Ascending aorta (tissue), 2 donors: ENCODE results near the gene RBM20. TPM values are rescaled to one million over a fixed set of nuclear protein-coding genes. Genes with fewer than 3 reads are reported as not detected.

Experiments used
- DNase-seq, 2 donors: peaks; one replicate each; pipeline ENCODE4 v3.0.0-alpha.2; 2019; ENCODE audit warnings: low spot score in 2 of 2
- H3K27ac ChIP-seq, 2 donors: fragments of 200-600 bp; sonication (generic); one replicate each; pipeline ENCODE4 v1.5.1; 2016 to 2017; ENCODE audit warnings: mild to moderate bottlenecking in 1 of 2
- H3K27me3 ChIP-seq: fragments of 200-600 bp; sonication (generic); one replicate; pipeline ENCODE4 v1.5.1; 2017
- H3K36me3 ChIP-seq, 2 donors: fragments of 200-600 bp; sonication (generic); one replicate each; pipeline ENCODE4 v1.5.1; 2016
- H3K4me1 ChIP-seq, 2 donors: fragments of 200-600 bp; sonication (generic); one replicate each; pipeline ENCODE4 v1.5.1; 2016 to 2017; ENCODE audit warnings: mild to moderate bottlenecking in 1 of 2
- H3K4me3 ChIP-seq, 2 donors: fragments of 200-600 bp; sonication (generic); one replicate each; pipeline ENCODE4 v1.5.1; 2016 to 2017; ENCODE audit warnings: mild to moderate bottlenecking in 1 of 2
- H3K9me3 ChIP-seq, 2 donors: fragments of 200-600 bp; sonication (generic); one replicate each; pipeline ENCODE4 v1.5.1; 2016
- intact Hi-C: fragments of 100-400 bp; cut with DNase I; formaldehyde crosslinking; loops from one replicate; pipeline ENCODE4 v1.15.1; 2023
- total RNA-seq: library from RNA; depleted of rRNA; stranded (reverse); fragments of >200 nt; gene quantifications from one replicate; pipeline ENCODE4 v1.1.0, GENCODE V29; 2016
- TF ChIP-seq, protein P1 (sequence below), 3 experiments: fragments of 200-600 bp in 2 of 3; fragments of 450-650 bp in 1 of 3; sonication (generic) in 2 of 3; IDR thresholded peaks; one replicate each; pipeline ENCODE4 v1.5.1; 2016 to 2019; ENCODE audit warnings: antibody characterized with exemption in 3 of 3, mild to moderate bottlenecking in 1 of 3, moderate library complexity in 1 of 3

Gene RBM20
- total RNA-seq, 1 donor from 2014 or later, result 4.8 TPM

- no peak for DNase-seq
- TF ChIP-seq, protein P1, sequence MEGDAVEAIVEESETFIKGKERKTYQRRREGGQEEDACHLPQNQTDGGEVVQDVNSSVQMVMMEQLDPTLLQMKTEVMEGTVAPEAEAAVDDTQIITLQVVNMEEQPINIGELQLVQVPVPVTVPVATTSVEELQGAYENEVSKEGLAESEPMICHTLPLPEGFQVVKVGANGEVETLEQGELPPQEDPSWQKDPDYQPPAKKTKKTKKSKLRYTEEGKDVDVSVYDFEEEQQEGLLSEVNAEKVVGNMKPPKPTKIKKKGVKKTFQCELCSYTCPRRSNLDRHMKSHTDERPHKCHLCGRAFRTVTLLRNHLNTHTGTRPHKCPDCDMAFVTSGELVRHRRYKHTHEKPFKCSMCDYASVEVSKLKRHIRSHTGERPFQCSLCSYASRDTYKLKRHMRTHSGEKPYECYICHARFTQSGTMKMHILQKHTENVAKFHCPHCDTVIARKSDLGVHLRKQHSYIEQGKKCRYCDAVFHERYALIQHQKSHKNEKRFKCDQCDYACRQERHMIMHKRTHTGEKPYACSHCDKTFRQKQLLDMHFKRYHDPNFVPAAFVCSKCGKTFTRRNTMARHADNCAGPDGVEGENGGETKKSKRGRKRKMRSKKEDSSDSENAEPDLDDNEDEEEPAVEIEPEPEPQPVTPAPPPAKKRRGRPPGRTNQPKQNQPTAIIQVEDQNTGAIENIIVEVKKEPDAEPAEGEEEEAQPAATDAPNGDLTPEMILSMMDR (IDR thresholded peaks at IDR 0.05), result no peak
- Histone ChIP-seq H3K4me1 (peaks cover 3 to 8% of the 10 kb centered on the region in 2 donors), H3K4me3 (no peak overlapping the region), H3K27me3 (no peaks in the 10 kb centered on the region), H3K36me3 (no peaks in the 10 kb centered on the region), H3K27ac (no peak overlapping the region), H3K9me3 (no peaks in the 10 kb centered on the region)
- intact Hi-C loops, result no loop called here
These were observed 208.8 kb downstream of the RBM20 start for GRCh38 chr10:110852947-110853346.

DNA sequence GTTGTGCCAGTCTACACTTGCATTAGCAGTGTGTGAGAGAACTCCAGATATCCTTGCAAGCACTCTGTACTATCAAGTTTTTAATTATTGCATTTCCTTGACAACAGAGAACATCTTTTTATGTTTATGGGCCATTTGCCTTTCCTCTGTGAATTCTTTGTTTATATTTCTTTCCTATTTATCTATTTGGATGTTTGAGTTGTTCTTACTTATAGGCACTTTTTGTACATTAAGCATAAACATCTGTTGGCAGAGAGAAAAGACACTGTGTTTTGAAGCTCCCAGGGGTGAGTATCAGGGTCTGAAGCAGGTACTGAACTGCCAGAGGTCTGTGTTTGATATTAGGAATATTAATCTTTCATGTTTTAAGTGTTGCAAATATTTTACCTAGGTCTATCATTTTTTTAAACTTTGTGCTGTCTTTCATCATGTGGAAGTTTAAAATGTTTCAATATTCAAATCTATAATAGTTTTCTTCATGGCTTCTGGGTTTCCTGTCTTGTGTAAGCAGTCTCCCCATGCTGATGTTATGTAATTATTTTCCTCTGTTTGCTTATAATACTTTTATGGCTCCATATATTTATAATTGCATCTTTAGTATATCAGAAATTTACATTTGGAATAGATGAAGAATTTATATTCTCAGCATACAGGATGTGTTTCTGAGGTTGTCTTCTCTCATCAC is 209.9 kb downstream of the RBM20 start:
- H3K4me3 ChIP-seq, result no peak overlapping the region
- TF ChIP-seq, protein P1 (IDR thresholded peaks at IDR 0.05), result no peak

DNA sequence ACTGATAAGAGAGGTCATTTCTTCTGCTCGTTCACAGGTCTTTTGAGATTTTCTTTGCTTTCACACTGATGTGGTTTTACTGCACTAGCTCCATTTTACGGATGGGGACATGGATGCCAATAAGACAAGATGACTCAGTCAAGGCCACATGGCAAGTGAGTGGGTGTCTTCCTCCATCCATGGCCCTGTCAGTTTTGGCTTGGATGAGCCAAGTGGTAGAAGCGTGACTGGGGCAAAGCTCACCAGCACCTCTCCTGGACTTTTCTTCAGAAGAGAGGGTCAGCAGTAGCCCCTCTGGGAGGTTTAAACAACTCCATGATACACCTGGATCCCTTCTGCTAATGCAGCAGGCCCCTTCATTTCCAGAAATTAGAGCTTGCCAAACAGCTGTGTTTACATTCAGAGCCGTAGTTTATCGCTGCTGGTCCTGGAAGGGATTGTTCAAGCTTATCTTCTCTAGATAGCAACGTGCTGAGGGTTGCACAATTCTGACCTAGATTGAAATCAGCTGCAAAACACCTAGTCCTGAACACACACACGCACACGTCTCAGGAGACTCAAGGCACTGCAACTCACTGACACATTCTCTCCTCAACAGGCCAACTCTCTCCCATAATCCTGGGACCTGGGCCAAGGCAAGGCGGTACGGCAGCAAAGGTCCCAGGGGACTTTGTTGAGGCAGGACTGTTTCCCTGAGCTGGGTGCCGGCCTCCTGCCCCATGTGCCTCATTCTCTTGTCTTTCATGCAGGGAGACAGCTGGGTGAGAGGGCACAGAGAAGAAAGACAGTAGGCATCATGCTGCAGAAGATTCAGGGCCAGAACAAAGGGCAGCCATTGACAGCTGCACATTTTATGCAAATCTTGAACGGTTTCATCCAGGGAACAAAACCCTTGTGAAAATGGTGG is 213.4 kb downstream of the RBM20 start:
- DNase-seq, result peak in 1 of 2 donors; percentile 43
- H3K27ac ChIP-seq, result peak overlapping the region in 1 of 2 donors; percentile 48

More for the DNA sequence above, 209.9 kb downstream of the RBM20 start:
- Histone ChIP-seq H3K4me1 (peaks cover 3 to 8% of the 10 kb centered on the region in 2 donors), H3K36me3 (no peaks in the 10 kb centered on the region), H3K9me3 (no peaks in the 10 kb centered on the region), H3K27ac (no peak overlapping the region), H3K27me3 (no peaks in the 10 kb centered on the region)
- intact Hi-C loops, result no loop called here
- DNase-seq, result no peak

DNA sequence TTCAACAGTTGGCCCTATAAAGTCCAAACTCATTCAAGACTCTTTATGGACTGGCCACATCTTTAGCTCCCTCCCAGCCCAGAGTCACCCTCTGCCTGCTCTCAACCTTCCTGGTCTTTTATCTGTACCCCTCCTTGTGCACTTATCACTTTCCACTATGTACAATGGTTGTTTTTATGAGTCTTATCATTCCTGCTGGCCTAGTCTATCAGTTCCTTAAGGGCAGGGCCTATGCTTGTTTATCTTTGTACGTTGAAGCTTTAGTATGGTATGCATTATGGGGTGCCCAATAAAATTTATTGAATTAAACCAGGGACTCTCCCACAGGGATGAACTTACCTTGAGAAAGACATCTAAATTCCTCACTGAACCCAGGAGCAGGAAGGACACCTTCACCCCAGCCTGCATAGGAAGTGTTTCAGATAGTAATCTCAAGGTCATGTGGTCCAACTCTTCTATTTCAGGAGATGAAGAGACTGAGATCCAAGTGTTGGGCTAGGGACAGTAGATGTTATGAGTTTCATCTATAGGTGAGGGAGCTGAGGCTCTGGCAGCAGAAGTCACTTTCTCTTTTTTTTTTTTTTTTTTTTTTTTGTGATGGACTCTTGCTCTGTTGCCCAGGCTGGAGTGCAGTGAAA is 214.3 kb downstream of the RBM20 start:
- peaks cover 8 to 9% of the 10 kb centered on the region in 2 donors for H3K4me1 ChIP-seq
- no peak for DNase-seq
- no peaks in the 10 kb centered on the region for H3K9me3 ChIP-seq
- no peaks in the 10 kb centered on the region for H3K36me3 ChIP-seq
- H3K4me3 ChIP-seq, result no peak overlapping the region
- H3K27ac ChIP-seq, result peak overlapping the region in 1 of 2 donors; percentile 64
- TF ChIP-seq, protein P1 (IDR thresholded peaks at IDR 0.05), result no peak
- intact Hi-C loops, result no loop called here
- no peaks in the 10 kb centered on the region for H3K27me3 ChIP-seq

More for the DNA sequence above, 213.4 kb downstream of the RBM20 start:
- Histone ChIP-seq H3K9me3 (no peaks in the 10 kb centered on the region), H3K4me1 (peaks cover 8 to 9% of the 10 kb centered on the region in 2 donors), H3K27me3 (no peaks in the 10 kb centered on the region), H3K36me3 (no peaks in the 10 kb centered on the region), H3K4me3 (no peak overlapping the region)
- intact Hi-C loops, result no loop called here
- TF ChIP-seq, protein P1 (IDR thresholded peaks at IDR 0.05), result no peak

GRCh38 chr10:110859206-110859972 is 215.3 kb downstream of the RBM20 start:
- no peak overlapping the region for H3K4me3 ChIP-seq
- TF ChIP-seq, protein P1 (IDR thresholded peaks at IDR 0.05), result no peak
- H3K36me3 ChIP-seq, result no peaks in the 10 kb centered on the region
- no peak for DNase-seq
- no peaks in the 10 kb centered on the region for H3K9me3 ChIP-seq
- intact Hi-C loops, result no loop called here
- no peaks in the 10 kb centered on the region for H3K27me3 ChIP-seq
- peaks cover 9 to 12% of the 10 kb centered on the region in 2 donors for H3K4me1 ChIP-seq
- peak overlapping the region; percentile 63 to 64 for H3K27ac ChIP-seq
